Measurements from ENCODE around the gene RABGAP1L. TPM values are rescaled to one million over a fixed set of nuclear protein-coding genes. Genes with fewer than 3 reads are reported as not detected.

The RABGAP1L gene
- total RNA-seq, 4 donors from 2014 or later, result 42.4 to 74.5 (median 49.1) TPM

DNA sequence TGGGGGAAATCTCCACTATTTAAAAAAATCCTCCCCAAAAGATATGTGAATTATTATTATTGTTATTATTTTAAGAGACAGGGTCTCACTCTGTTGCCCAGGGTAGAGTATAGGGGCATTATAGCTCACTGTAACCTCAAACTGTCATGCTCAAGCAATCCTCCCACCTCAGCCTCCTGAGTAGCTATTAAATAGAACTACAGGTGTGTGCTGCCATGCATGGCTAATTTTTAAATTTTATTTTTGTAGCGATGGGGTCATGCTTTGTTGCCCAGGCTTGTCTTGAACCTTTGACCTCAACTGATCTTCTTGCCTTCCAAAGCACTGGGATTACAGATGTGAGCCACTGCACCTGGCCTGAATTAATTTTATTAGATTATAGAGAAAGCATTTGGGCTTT is 116.8 kb downstream of the RABGAP1L start:
- TF ChIP-seq, protein P1, sequence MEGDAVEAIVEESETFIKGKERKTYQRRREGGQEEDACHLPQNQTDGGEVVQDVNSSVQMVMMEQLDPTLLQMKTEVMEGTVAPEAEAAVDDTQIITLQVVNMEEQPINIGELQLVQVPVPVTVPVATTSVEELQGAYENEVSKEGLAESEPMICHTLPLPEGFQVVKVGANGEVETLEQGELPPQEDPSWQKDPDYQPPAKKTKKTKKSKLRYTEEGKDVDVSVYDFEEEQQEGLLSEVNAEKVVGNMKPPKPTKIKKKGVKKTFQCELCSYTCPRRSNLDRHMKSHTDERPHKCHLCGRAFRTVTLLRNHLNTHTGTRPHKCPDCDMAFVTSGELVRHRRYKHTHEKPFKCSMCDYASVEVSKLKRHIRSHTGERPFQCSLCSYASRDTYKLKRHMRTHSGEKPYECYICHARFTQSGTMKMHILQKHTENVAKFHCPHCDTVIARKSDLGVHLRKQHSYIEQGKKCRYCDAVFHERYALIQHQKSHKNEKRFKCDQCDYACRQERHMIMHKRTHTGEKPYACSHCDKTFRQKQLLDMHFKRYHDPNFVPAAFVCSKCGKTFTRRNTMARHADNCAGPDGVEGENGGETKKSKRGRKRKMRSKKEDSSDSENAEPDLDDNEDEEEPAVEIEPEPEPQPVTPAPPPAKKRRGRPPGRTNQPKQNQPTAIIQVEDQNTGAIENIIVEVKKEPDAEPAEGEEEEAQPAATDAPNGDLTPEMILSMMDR (IDR thresholded peaks at IDR 0.05), result no peak
- TF ChIP-seq POLR2A (IDR thresholded peaks at IDR 0.05) (no peak), EP300 (IDR thresholded peaks at IDR 0.05) (no peak)
- 73 to 91% methylated on average over 1 of the region's 1 CpG for WGBS, 2 donors
- Histone ChIP-seq H3K9me3 (no peaks in the 10 kb centered on the region), H3K4me1 (no peaks in the 10 kb centered on the region), H3K4me3 (no peak overlapping the region), H3K27me3 (no peaks in the 10 kb centered on the region), H3K27ac (no peak overlapping the region), H3K36me3 (peaks cover 0 to 13% (median 0%) of the 10 kb centered on the region in 3 donors)
- DNase-seq (ENCODE audit: low spot score in 2 of 2), result no peak

DNA sequence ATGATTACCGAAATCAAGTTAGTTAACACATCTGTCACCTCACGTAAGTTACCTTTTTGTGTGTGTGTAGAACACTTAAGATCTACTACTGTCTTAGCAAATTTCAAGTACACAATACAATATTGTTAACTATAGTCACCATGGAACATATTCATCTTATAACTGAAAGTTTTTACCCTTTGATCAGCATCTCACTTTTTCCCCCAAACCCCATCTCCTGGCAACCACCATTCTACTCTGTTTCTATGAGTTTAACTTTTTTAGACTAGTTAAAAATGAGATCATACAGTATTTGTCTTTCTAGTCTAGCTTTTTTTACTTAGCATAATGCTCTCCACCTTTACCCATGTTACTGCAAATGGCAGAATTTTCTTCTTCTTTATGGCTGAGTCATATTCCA is 124.7 kb downstream of the RABGAP1L start:
- TF ChIP-seq POLR2A (IDR thresholded peaks at IDR 0.05), result no peak
- TF ChIP-seq, protein P1 (IDR thresholded peaks at IDR 0.05), result no peak
- TF ChIP-seq EP300 (IDR thresholded peaks at IDR 0.05), result no peak
- H3K27ac ChIP-seq, result no peak overlapping the region

DNA sequence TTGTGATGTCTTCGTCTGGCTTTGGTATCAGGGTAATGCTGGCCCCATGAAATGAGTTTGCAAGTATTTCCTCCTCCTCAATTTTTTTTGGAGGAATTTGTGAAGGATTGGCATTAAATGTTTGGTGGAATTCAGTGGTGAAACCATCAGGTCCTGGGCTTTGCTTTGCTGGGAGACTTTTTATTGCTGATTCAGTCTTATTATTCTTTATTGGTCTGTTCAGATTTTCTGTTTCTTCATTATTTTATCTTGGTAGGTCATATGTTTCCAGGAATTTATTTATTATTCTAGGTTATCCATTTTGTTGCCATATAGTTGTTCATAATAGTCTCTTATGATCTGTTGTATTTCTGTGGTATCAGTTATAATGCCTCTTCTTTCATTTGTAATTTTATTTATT is 126.7 kb downstream of the RABGAP1L start:
- TF ChIP-seq EP300 (IDR thresholded peaks at IDR 0.05), result no peak
- TF ChIP-seq, protein P1 (IDR thresholded peaks at IDR 0.05), result no peak
- TF ChIP-seq POLR2A (IDR thresholded peaks at IDR 0.05), result no peak
- H3K27ac ChIP-seq, result no peak overlapping the region
- no peak overlapping the region for H3K4me3 ChIP-seq
- 89 to 91% methylated on average over 1 of the region's 1 CpG for WGBS, 2 donors
- H3K27me3 ChIP-seq, result no peaks in the 10 kb centered on the region
- H3K4me1 ChIP-seq, result no peaks in the 10 kb centered on the region
- no peak for DNase-seq (ENCODE audit: low spot score in 2 of 2)
- H3K36me3 ChIP-seq, result peaks cover 0 to 83% (median 4%) of the 10 kb centered on the region in 3 donors
- H3K9me3 ChIP-seq, result peaks cover 0 to 22% (median 4%) of the 10 kb centered on the region in 4 donors

More for the DNA sequence above, 124.7 kb downstream of the RABGAP1L start:
- no peak overlapping the region for H3K4me3 ChIP-seq
- H3K4me1 ChIP-seq, result no peaks in the 10 kb centered on the region
- peaks cover 0 to 75% (median 0%) of the 10 kb centered on the region in 3 donors for H3K36me3 ChIP-seq
- no peak for DNase-seq (ENCODE audit: low spot score in 2 of 2)
- WGBS, 2 donors, result 97 to 98% methylated on average over 2 of the region's 2 CpGs
- peaks cover 0 to 11% (median 3%) of the 10 kb centered on the region in 4 donors for H3K9me3 ChIP-seq
- no peaks in the 10 kb centered on the region for H3K27me3 ChIP-seq

DNA sequence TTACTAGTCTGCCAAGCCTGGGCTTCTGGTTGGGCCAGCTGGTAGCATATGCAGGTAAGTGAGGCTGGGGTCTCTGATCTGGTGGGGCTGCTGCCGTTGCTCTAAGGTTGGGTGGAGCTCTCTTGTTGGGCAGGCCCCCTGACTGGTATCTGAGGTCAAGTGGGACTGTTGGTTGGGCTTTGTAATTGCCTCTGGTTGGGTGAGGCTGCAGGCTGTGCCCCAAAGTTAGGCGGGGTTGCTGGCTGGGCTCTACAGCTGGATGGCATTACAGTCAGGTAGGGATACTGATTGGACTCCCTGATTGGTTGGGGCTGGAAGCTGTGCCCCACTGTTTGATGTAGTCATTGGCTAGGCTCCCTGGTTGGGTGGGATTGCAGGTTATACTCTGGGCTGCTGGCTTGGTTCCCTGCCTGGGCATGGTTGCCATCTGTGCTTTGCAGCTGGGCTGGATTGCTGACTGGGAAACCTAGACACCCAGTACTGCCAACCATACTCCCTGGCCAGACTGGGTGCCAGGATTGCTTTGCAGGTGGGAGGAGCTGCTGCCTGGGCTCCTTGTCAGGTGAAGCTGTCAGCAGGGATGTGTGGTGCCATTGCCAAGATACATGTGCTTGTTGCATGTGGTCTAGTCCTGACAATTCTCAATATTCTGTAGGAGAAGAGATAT is 130.5 kb downstream of the RABGAP1L start:
- Histone ChIP-seq H3K27me3 (no peaks in the 10 kb centered on the region), H3K36me3 (peaks cover 0 to 60% (median 4%) of the 10 kb centered on the region in 3 donors), H3K9me3 (peaks cover 0 to 22% (median 6%) of the 10 kb centered on the region in 4 donors), H3K27ac (no peak overlapping the region), H3K4me1 (no peaks in the 10 kb centered on the region), H3K4me3 (no peak overlapping the region)
- TF ChIP-seq POLR2A (IDR thresholded peaks at IDR 0.05) (no peak), EP300 (IDR thresholded peaks at IDR 0.05) (no peak)
- TF ChIP-seq, protein P1 (IDR thresholded peaks at IDR 0.05), result no peak
- DNase-seq (ENCODE audit: low spot score in 2 of 2), result no peak
- WGBS, 2 donors, result 71 to 86% methylated on average over 2 of the region's 2 CpGs

DNA sequence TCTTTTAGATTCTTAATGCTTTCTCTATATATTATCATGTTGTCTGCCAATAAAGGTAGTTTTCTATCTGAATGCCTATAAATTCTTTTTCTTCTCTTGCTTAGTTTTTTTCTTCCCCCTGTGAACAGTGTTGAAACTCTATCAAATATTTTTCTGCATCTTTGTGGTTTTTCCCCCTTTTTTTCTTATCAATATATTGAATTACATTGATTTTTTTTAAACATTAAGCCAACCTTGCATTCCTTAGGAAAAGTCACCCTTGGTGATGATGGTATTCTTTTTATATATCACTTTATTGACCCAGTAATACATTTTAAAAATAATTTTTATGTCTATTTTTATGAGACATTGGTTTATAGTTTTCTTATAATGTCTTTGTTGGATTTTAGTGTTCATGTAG is 131.7 kb downstream of the RABGAP1L start:
- H3K36me3 ChIP-seq, result peaks cover 0 to 55% (median 4%) of the 10 kb centered on the region in 3 donors
- no peak for DNase-seq (ENCODE audit: low spot score in 2 of 2)
- peaks cover 0 to 22% (median 6%) of the 10 kb centered on the region in 4 donors for H3K9me3 ChIP-seq
- TF ChIP-seq POLR2A (IDR thresholded peaks at IDR 0.05) (no peak), EP300 (IDR thresholded peaks at IDR 0.05) (no peak)
- TF ChIP-seq, protein P1 (IDR thresholded peaks at IDR 0.05), result no peak
- no peaks in the 10 kb centered on the region for H3K4me1 ChIP-seq
- H3K27me3 ChIP-seq, result no peaks in the 10 kb centered on the region
- H3K4me3 ChIP-seq, result no peak overlapping the region
- no peak overlapping the region for H3K27ac ChIP-seq
